GM18909 (cell line): ENCODE results near the gene PAIP2B.
"Not testable (repeated sequence)": the region's sequence is repeated elsewhere in the genome, so short reads cannot be mapped to it uniquely, and the experiment has no call there.

ENCODE experiments used
- ATAC-seq: cut with Tn5 transposase; IDR thresholded peaks from one replicate; pipeline ENCODE4 v1.9.1; 2021; ENCODE audit warnings: mild to moderate bottlenecking; ENCODE audit not compliant: unreplicated experiment, poor library complexity

The PAIP2B gene

DNA sequence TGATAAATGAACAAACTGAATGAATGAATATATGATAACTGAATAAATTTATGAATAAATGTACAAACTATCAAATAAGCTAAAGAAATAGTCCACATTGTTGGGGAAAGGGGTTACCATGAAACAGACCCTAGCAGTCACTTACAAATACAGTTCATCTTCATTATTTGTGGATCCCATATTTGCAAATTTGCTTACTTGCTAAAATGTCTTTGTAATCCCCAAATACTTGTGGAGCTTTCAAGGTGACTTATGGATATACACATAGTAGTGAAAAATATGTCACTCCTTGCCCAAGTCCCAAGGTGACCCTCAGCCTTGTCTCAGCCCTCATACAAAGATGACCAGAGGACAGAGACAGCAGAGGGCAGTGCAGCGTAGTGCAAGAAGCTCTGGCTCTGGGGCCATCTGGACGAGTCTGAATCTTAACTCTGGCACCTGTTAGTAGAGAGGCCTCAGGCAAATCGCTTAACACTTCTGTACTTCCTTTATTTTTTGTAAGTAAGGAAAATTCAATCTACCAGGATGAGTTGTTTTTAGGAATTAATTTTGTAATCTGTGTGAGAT lies 3.1 kb downstream of the PAIP2B start:
- ATAC-seq: no peak

DNA sequence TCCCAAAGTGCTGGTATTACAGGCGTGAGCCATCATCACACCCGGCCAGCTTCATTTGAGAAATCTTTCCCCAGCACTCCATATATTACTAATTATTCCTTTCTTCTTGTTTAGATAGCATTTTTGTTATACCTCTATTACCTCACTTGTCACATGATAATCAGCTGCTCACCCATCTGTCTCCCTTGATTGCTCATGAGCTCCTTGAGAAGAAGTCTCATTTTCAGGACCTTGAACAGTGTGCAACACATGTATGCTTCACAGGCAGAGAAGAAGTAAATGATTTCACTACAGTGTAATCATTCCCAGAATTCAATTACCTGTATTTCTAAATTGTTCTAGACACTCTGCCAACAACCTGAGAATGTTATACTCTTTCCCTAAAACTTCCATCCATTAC lies 6.2 kb downstream of the PAIP2B start:
- no peak for ATAC-seq

DNA sequence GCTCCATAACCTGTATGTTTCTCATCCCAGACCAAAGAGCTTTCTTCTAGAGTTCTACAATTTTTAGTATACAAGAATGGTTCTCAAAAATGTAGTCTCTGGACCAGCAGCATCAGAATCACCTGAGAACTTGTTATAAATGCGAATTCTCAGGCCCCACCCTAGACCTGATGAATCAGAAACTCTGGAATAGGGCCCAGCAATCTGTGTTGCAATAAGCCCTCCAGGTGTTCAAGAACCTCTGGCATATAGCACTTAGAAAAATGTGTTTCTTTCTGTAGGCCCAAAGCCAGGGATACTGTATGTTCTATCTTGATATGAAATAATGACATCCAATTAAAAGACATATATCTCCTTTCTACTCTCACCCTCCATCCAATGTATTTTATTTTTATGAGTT lies 10.4 kb downstream of the PAIP2B start:
- ATAC-seq: no peak

DNA sequence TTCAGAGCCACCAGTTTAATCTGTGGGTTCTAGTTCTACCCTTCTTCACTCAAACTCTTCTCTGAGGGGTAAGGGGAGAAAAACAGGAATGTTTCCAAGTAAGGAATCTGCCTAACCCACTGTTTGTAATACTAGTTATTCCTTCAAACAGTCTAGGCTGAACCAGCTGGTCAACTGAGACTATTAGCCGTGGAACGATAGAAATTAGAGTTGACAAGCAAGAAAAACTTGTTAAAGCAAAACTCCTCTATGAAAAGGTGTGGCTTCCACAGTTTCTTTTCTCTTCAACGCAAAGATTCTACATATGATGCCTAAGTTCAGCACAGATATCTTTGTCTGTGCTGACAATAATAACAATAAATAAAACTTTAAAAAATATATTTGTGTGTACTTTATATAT lies 11.5 kb downstream of the PAIP2B start:
- no peak for ATAC-seq

DNA sequence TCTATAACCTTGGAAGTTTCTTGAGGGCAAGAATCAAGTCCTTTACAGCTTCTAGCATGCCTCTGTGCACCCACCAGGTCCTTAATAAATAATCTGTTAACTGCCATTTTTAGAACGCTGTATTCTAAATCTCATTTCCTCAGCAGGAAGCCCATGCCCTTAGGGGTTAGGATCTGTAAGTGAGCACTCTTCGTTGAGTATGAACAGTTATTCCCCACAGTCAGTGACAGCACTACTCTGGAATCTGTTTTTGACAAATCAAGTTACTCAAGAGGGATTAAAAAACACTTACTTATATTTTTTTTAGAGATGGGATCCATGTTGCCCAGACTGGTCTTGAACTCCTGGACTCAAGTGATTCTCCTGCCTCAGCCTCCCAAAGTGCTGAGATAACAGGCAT lies 14.6 kb downstream of the PAIP2B start:
- ATAC-seq: no peak

DNA sequence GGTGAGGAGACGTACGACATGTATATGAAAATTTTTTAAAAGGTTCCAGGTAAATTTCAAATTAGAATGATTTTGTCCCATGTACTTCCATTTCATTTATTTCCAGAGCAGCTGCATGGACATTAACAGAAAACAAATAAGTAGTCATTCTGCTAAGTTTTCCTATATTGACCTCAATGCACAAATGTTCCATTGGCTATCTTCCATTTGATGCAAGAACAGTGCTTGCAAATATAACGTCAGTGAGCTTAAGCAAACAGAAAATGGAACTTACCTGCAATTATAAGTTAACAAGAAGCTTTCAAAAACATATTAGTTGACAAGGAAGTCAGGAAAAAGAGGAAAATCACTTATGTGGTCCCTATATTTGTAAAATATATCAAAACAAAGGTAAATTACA lies 16.6 kb downstream of the PAIP2B start:
- no peak for ATAC-seq

DNA sequence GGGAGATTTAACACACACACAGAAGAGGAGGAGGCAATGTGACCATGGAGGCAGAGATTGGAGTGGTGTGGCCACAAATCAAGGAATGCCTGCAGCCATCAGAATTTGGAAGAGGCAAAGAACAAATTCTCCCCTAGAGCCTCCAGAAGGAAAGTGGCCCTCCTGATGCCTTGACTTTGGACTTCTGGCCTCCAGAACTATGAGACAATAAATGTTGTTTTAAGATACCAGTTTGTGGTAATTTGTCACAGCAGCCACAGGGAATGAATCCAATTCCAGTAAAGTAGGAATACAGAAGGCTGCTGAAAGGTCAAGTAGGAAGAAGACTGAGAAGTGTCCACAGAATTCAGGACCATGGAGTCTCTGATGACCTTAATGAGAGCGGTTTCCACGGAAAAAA lies 18.1 kb downstream of the PAIP2B start:
- no peak for ATAC-seq

DNA sequence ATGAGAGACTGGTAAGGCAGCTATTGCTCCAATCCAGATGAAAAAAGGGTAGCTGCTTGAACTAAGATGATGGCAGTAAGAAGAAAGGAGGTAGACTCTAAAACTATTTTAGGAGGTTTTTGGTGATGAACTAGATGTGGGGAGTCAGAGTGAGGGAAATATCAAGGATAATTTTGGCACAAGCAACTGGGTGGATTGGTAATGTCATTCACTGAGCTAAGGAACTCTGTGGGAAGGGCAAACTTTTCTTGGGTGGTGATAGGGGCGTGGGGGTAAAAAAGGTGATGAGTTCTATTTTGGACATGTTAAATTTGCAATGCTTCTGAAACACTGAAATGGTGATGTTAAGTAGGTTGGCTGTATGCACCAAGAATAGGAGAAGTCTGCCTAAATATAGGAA lies 19.3 kb downstream of the PAIP2B start:
- ATAC-seq: no peak

DNA sequence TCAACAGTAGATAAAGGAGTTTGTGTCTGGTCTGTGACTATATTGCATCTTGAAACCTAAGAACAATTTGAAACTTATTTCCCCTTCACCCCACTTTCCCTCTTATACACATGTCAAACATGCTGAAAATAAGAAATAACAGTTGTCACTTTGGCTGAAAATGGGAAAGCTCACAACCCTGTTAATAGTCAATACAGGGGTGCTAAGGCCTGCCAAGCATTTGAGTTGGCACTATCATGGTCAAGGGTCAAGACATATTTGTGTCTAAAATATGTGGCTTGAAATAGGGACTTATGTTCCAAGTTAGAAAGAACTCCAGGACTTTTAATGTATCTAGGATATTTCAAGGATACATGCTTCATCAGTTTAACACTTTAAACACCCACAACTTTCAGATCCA lies 20.6 kb downstream of the PAIP2B start:
- no peak for ATAC-seq

DNA sequence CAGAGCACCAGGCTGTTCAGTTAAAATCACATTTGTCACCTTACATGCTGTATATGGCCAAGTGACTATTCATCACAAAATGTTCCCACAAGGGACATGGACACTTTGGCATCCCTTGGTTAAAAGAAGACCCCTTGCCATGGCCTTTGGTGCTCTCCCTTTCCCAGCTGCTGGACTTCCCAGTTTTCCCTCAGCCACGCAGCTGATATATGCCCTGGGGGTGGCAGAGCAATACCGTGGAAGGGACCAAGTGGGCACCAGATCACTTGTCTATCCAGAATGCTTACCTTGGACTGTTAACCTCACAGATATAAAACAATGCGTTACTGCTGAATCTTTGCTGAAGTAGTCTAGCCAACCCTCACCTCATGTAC lies 35.3 kb downstream of the PAIP2B start:
- ATAC-seq: no peak

DNA sequence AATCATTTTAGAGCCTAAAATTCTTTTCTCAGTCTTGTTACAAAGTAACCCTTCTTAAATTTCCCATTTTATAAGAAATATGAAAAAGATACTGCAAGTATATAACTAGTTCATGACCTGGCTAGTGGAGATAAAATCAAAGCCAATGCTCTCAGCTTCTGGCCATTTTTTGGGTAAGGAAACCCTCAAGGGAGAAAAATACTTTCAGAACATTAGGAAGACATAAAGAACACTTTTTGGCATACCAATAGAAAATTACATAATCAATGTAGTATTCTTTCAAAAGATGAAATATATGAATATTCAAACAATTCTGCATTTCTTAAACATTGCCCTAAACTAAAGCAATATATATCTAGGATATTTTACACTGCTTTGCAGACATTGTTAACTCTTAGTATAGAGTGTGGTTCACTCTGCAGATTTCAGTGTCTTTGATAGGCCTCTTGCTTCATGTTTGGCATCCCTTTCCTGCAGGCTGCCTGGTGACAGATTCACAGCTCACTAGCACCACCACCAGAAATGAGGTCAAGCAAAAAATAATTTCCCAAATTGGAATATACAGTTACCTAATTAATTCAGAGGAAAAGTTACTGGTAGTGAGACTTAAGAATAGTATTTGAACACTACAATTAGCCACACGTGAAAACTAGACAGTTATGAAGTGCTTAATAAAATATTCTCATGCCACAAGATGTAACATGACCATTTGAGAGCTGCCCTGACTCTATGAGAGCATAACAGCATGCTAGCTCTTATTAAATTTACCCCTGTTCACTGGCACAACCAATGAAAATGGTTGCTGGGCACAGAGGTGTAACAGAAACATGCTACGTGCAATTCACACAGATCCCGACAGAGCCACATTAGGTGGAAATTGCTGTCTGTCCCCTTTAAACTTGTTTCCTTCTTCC lies 36.0 kb downstream of the PAIP2B start:
- ATAC-seq: no peak

DNA sequence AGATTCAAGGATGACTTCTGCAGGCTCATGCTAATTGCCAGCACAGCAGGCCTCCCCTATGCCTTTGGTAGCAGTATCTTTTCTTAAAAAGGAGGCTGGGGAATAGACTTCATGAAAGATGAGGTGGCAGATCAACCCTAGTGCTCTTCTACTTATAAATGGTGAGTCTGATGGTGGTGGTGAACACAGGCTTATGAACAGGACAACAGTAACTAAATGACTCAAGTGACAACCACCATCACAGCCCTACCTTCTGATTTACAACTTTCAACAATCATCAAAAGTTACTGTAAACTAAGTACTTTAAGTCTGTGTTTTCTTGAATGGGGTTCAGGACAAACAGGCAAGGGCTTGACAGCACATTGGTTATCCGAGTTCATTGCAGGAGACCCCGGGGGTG lies 39.3 kb downstream of the PAIP2B start:
- ATAC-seq: no peak

DNA sequence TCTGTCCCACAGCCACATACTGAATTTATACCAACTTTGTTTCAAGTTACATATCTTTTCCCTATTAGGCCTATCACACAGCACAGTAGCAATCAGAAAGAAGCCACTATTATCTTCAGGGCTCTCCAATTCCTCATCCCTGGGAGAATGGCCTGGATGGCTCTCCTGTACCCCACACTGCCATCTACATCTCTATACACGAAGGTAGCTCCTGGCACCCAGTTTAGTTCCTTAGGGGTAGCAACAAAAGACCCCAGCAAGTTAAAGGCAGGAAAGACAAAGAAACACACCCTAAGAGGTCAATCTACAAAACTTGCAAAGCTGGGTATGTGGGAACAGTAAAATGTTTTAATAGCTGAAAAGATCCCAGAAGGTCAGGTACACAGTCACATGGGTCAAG lies 39.9 kb downstream of the PAIP2B start:
- ATAC-seq: no peak

DNA sequence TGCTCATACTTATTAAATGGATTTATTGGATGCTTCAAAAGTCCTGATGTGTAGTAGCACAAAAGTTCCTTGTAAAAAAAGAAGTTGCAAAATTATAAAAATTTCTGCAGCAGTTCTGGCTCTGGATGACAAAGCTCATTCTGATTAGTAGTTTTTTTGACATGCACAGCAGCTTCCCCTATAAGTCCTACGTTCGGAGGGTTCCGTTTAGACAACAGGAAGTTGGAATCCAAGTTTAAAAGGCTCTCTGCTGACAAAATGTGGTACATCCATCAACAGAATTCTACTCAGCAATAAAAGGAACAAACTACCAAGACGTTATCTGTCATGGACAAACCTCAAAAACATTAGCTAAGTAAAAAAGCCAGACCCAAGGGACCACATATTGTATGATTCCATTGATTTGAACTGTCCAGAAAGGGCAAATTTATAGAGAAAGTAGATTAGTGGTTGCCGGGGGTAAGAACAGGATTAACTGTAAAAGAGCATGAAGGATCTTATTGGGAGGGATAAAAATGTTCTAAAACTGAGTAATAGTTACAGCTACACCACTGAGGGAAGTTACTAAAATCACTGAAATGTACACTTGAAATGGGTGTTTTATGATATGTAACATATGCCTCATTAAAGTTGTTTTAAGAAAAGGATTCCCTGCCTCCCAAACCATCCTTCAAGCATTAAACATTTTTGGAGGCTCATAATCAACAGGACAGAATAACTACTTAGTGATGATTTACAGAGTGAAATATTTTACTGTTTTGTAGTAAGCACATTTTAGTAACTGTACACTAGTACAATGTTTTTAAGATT lies 43.4 kb downstream of the PAIP2B start:
- not testable (repeated sequence) for ATAC-seq

DNA sequence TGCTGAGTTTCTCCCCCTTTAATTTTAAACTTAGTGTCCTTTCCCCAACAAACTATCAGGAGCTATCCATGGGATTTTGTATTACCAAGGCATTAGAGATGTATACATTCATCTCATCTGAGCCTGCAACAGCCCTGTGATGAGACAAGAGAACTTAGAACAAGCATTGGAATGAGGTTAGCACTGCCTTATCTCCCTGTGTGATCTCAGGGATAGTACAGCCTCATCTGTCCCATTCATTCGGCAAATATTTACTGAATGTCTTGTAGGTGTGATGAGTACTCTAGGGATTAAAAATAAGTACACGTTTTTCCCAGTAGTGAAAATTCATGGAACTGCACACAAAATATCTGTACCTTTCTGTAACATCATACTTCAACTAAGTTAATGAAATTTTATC lies 45.6 kb downstream of the PAIP2B start:
- no peak for ATAC-seq

DNA sequence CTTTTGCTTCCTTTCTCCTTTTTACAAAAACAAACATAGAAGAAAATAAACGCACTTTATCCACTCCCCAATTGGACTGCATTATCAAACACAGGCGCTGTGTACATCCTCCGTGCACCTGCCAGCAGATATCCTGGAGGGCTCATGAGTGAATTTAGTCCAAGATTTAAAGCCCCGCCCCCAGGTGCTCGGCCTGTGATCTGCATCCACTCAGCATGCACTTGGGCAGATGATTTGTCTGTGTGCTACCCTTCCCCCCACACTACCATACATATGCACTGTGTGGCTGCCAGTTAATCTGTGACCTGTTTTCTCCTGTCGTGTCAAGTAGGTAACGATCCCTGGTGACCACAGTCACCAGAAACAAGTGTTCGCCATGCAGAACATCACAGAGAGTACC lies 48.1 kb downstream of the PAIP2B start:
- ATAC-seq: not testable (repeated sequence)

DNA sequence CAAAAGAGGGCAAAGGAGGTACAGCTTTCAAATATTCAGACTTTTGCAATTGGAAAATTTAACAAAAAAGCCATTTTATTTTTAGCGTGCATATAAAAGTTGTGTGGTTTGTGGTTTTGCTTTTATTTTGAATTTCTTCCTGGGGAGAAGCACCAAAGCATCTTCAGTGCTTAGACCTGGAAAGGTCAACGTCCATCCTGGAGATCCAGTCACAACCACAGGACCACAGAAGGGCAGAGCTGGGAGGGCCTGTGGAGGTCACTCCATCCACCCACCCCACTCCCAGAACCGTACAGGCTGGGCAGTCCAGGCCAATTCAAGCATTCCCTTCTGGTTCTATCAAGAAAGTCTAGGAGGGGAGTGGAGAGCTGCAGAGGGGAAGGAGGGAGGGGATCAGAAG lies 52.7 kb downstream of the PAIP2B start:
- no peak for ATAC-seq

DNA sequence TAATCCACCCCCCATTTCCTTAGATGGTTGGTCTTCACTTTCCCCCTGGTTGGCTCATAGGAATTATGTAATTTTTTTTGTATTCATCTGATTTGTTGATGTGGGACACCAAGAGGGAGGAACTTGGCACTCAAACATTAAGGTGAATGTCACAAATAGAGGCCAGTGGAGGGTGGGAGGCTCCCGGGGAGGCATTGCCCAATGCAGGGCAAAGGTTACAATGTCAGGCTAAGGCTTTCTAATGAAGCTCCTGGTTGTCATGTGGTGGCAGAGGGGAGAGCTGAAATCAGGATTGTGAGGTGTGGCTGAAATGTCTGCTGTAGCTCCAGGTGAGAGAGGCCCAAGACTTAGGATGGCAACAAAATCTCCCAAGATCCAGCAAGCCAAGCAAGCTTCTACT lies 53.8 kb downstream of the PAIP2B start:
- no peak for ATAC-seq

DNA sequence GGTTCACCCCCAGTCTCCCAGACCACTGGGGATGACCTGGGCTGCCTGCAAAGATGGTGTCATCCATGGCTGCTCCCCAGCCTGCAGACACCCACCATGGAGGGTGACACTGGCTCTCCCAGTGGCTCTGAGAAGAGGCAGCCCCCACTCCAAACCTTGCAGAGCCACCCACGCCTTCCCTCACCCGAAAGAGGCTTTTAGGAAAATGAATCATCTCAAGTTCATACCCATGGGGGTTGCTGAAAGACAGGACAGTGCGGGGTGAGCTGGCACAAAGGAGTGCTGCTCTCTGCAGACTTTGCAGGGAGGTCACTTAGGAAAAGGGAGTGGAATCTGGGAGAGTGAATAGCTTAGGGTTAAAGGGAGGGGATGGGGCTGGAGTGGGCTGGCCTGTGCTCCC lies 60.1 kb downstream of the PAIP2B start:
- ATAC-seq: no peak

DNA sequence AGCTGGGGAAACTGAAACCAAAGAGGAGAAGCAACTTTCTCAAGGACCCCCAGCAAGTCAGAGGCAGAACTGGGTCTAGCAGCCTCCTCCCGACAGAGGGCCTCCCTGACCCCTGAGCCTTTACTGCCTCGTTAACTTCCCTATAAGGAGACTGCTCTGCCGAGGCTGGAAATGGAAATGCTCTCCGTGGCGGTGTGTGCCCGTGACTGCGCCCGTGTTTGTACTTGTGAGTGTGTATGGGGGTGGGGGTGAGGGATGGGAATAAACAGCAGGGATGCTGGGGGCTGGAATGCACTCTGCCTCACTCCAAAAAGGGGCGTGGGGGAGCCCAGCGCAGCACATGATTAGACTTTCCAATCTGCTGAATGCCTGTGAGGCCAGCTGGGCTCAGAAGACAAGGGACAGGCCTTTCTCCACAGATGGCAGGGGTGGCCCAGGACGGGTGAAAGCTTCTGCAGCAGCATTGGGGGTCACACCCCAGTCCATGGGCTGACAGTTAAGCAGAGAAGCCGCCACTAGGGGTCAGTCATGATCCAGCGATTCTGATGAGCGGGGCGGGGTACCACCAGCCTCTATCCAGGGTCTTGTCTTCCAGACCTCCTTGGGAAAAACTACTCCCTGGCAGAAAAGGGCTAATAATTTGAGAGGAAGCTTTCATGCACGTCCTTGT lies 69.6 kb downstream of the PAIP2B start:
- no peak for ATAC-seq

DNA sequence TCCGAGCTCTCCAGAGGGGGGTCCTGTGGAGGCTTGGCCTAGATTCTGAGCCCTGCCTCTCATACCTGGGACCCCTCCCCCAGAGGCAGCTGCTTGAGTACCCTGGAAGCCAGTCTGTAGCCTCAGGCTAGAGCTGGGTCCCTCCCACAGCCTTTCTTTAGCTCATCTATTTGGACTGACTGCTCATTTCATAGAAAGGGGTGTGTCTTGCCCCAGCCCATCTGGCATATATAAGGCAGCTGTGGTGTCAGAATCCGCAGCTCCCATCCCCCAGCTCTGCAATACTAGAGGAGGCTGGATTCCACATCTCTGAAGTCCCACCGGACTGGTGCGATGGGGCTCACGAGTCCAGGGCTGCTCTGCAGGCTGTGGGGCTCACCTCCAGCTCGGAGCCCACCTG lies 70.3 kb downstream of the PAIP2B start:
- no peak for ATAC-seq
